Inflammatory macrophage treated with lipopolysaccharide for 1 hour (primary cell): Measurements from ENCODE around the gene ANKRD44.
A peak's percentile ranks its signal among the peaks of the same experiment; 100 is the strongest.

Experiments used
- DNase-seq, 2 donors: peaks; one replicate each; pipeline ENCODE4 v3.0.0-alpha.2; 2020 to 2022

The ANKRD44 gene

GRCh38 chr2:197168705-197169104, 141.9 kb downstream of the ANKRD44 start:
- DNase-seq, result peak; percentile 47 to 89

GRCh38 chr2:197167608-197168314, 142.8 kb downstream of the ANKRD44 start:
- no peak for DNase-seq

DNA sequence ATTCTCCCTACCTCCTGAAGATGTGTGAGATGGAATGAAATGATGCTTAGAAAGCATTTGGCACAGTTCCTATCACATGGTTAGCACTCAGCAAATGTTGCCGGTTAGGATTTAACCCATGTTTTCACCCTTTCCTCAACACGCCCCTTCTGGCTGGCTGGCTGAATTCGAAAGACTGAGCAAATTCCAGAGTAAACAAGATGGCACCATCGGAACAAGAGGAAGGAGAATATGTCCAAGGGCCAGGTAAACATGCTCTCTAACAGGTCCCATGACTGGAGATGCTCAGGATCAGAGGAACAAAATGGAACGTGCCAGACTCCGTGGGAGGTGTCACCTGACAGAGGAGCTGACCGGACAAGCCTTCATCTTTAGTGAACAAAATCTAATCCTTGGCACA, 145.6 kb downstream of the ANKRD44 start:
- DNase-seq, result no peak

DNA sequence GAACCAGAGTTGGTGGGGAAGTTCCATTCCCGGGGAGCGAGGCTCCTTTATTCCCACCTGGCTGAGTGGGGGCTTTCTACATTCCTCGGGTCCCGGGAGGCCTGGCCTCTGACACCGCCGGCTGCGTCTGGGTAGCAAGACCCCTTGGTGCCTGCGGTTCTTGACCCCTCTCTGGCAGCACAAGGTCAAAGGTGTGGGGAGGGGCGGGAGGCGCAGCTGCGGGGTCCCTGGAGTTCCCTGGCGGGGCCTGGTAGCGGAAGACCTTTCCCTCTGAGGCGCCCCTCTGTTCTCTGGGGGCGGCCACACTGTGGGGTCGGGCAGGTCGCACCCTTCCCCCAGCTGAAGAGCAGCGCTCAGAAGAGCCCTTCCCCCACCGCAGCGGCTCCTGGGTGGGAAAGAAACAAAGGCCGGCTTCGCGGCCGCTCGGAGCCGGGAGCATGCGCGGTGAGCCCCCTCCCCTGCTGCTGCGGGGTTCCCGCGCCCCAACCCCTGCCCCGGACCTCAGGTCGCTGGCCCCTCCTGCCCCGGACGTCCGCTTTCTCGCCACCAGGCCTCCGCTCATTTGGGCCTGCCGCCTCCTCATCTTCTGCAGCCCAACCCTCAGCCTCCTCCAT, 146.3 kb downstream of the ANKRD44 start:
- DNase-seq, result no peak

GRCh38 chr2:197163712-197164140, 146.9 kb downstream of the ANKRD44 start:
- DNase-seq, result no peak

- no peak for DNase-seq
Observed at GRCh38 chr2:197161774-197162173, 148.8 kb downstream of the ANKRD44 start.

GRCh38 chr2:197159661-197160211, 150.8 kb downstream of the ANKRD44 start:
- peak; percentile 64 to 71 for DNase-seq

DNA sequence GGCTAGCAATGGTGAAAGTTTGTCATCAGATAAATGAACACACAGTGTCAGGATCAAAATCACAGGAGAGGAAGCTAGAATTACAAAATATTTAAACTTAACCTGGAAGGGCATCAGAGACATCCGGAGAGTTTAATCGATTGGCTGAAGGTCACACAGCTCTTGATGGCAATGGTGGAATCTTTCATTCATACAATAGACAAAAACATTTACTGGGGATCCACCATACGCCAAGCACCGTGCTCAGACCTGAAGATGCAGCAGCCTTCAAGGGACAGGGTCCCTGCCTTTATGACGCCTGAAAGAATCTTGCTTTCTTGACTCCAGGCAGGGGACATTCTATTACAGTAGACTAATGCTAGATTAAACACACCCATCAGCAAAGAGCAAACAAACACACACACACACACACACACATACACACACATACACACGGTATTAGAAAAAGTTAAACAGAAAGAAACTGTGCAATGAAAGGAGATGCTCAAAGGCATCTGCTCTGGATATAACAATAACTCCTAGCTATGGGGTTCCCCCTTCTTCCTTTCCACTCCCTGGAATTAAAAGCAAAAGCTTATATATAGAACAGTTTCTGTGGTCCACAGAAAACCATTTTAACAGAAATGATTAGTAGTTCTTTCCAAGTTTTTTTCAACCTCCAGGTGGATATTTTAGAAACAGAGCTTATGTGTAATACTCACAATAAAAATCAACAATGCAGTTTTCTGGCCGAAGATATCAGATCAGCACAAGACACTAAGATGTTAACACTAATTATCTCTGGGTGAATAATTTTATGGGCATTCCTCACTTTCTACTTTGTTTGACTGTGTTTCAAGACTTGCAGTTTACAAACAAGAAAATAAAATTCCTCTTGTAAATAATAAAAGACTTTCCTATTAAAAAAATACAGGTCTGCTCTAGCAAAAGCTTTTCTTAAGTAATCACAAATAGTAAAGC, 151.7 kb downstream of the ANKRD44 start:
- no peak for DNase-seq

DNA sequence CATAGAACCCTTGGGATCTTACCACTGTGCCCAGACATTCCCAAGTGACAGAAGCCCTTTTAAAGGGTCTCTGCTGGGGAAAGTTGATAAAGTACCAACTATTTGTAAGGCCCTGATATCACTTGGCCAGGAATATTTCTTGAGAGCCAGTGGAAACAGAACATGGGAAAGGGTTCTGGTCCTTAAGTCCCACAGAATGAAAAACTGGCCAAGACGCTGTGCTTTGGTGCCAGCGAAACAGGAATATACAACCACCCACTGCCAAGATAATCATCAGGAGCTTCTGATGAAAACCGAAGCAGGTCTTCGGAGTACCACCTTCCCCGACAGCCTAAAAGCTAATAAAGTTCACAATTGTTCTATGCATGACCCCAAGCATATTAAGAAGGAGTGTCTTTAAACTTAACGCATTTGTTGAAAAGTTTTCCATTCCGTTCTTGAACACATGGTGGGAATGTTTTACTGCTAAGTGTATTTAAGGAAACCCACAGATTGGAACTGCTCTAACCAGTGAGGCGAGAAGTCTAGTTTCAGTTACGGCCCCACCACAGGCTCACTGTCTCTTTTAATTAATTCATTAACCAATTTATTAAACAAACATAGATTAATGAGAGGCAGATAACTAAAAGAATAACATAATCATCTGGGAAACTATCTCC, 152.6 kb downstream of the ANKRD44 start:
- no peak for DNase-seq

DNA sequence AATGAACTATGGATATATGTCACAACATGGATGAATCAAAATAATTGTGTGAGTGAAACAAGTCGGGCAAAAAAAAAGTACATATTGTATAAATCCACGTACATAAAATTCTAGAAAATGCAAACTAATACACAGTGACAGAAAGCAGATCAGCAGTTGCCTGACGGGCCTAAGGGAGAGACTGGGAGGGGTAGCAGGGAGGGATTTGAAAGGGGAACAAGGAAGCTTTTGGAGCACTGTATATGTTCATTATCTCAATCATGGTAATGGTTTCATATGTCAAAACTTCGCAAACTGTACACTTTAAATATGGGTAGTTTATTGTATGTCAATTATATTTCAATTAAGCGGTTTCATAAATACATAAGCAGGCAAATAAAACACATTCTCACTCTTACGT, 153.8 kb downstream of the ANKRD44 start:
- DNase-seq, result no peak

DNA sequence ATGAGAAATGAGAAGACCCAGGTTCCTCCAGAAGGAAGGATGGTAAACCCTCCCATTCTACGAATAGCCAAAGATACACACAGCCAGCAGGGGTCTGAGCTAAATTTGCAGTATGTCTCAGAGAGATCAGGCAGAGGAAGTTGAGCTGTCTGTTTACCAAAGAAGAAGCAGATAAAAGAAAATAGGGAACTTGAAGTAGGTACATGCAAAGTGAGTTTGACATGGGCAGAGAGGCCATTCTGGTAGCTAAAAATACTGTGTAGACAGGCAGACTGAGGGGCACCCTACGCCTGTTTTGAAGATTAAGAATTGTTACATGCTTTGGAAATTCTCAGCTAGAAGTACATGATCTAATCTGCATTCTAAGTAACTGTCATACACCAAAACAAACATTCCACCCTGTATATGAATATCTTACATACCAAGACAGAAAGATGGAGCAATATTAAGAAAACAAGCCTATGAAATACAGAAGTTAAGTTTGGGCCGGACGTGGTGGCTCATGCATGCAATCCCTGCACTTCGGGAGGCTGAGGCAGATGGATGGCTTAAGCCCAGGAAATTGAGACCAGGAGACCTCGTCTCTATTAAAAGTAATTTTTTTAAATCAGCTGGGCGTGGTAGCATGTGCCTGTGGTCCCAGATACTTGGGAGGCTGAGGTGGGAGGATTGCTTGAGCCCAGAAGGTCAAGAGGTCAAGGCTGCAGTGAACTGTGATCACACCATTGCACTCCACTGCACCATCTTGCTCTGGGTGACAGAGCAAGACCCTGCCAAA, 157.9 kb downstream of the ANKRD44 start:
- DNase-seq, result peak; percentile 68 to 80

- DNase-seq, result no peak
Observed at GRCh38 chr2:197149546-197149945, 161.0 kb downstream of the ANKRD44 start.

DNA sequence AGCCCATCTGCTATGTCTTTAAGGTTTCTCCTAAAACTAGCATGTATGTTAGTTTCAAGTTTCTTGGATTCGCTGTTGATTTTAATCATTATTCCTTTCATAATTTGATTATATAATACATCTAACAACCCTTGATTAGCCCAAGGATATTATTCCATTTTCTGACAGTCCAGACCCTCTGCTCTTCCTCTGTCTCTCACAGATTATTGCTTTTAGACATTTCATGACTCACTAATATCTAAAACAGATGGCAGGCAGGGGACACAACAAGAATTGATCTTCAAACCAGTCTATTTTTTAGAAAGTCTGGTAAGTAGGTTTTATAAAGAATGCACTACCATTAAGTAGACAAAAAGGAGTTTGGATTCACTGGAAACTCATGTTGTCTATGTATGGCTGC, 162.2 kb downstream of the ANKRD44 start:
- DNase-seq, result no peak

DNA sequence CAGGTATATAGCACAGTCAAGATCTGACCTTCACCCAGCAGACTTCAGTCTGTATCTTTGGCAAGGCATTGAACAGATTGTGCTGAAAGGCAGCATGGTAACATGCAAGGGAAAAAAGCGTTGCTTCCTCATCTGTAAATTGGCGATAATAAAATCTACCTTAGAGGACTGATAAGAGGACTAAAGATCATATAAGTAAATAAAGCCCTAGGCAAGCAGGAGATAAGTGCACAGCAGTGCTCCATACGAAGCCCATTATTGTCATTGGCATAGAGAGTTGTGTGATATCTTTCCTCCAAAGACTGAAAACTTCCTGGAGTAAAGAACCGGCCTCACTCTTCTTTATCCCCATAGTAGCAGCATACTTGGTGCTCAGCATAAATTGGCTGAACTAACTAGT, 162.6 kb downstream of the ANKRD44 start:
- DNase-seq, result no peak

GRCh38 chr2:197146995-197147394, 163.6 kb downstream of the ANKRD44 start:
- no peak for DNase-seq

- peak; percentile 78 to 91 for DNase-seq
Observed at GRCh38 chr2:197145471-197146056, 165.0 kb downstream of the ANKRD44 start.

DNA sequence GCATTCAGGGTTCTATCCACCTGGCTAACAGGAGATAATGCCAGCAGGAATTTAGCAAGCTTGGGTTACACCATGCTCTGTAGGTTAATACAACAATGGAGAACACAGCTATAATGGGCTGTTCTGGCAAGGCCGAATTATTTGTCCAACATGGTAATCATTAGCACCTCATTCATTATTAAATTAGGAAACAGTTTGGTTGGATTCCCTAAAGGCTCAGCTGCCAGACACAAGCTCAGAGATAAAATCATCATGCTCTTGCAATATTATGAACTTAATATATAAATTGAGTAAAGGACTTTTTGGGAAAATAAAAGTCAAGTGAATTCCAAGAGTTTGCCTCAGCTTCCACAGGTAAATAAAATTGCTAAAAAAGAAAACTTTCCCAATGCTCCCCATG, 166.4 kb downstream of the ANKRD44 start:
- DNase-seq, result no peak

DNA sequence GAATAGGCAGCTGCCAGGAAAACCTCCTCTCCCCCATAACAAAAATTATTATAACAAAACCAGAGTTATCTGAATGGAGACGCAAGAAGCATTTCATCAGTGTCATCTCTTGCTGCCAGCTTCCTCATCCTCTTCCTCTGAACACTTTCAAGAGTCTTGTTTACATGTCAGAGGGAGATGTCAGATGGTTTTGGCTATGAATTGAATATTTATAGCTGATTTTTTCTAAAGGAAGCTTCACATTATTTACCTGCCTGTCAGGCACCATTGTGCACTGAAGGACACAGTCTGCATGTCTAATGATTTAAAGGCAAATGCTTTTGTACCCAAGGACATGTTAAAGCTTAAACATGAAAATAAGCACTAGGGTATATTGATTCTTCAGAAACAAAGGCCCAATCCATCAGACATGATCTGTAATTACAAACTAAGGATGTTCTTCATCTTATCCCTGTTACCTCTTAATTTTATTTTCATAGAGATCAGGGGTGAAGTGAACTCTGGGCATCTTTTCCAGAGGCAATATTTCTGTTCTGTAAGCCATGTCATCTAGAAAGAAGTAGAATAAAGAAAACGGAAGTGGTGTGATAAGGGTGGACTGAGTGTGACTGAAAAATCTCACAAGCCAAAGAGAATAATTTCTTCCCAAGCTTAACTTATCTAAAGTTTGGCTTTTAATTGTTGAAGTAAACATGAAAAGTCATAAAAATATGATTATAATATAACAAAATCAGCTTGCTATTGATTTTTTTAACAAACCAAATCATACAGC, 168.7 kb downstream of the ANKRD44 start:
- DNase-seq, result no peak

- no peak for DNase-seq
Observed at GRCh38 chr2:197140045-197140444, 170.5 kb downstream of the ANKRD44 start.

GRCh38 chr2:197138506-197138905, 172.1 kb downstream of the ANKRD44 start:
- peak in 1 of 2 donors; percentile 36 for DNase-seq
